WERI-Rb-1 (cell line): ENCODE data around the gene TRIO.

Experiments used
- DNase-seq: peaks from one replicate; pipeline ENCODE4 v3.0.0-alpha.2; 2020
- H3K27ac ChIP-seq: fragments of 250-450 bp; sonication (Bioruptor Pico); 2 replicates; pipeline ENCODE4 v1.5.1; 2020; ENCODE audit warnings: mild to moderate bottlenecking, moderate library complexity
- H3K27me3 ChIP-seq: fragments of 250-450 bp; sonication (Bioruptor Pico); 2 replicates; pipeline ENCODE4 v1.5.1; 2021; ENCODE audit warnings: mild to moderate bottlenecking, low read depth, moderate library complexity; ENCODE audit not compliant: insufficient read depth, severe bottlenecking
- H3K36me3 ChIP-seq: fragments of 250-450 bp; sonication (Bioruptor Pico); 2 replicates; pipeline ENCODE4 v1.5.1; 2020; ENCODE audit warnings: mild to moderate bottlenecking, moderate library complexity
- H3K4me3 ChIP-seq: 2 replicates; pipeline ENCODE4 v1.5.1; 2011; ENCODE audit warnings: low read depth, mild to moderate bottlenecking, control low read depth, low read length
- H3K9me3 ChIP-seq: fragments of 250-450 bp; sonication (Bioruptor Pico); 2 replicates; pipeline ENCODE4 v1.5.1; 2021; ENCODE audit warnings: mild to moderate bottlenecking, moderate library complexity; ENCODE audit not compliant: severe bottlenecking
- TF ChIP-seq, protein P1 (sequence below): IDR thresholded peaks from 2 replicates; pipeline ENCODE4 v1.5.1; 2011; ENCODE audit warnings: low read depth, mild to moderate bottlenecking, control low read depth, inconsistent platforms, low read length

The TRIO gene

GRCh38 chr5:14173377-14174229 lies 30.5 kb downstream of the TRIO start:
- TF ChIP-seq, protein P1, sequence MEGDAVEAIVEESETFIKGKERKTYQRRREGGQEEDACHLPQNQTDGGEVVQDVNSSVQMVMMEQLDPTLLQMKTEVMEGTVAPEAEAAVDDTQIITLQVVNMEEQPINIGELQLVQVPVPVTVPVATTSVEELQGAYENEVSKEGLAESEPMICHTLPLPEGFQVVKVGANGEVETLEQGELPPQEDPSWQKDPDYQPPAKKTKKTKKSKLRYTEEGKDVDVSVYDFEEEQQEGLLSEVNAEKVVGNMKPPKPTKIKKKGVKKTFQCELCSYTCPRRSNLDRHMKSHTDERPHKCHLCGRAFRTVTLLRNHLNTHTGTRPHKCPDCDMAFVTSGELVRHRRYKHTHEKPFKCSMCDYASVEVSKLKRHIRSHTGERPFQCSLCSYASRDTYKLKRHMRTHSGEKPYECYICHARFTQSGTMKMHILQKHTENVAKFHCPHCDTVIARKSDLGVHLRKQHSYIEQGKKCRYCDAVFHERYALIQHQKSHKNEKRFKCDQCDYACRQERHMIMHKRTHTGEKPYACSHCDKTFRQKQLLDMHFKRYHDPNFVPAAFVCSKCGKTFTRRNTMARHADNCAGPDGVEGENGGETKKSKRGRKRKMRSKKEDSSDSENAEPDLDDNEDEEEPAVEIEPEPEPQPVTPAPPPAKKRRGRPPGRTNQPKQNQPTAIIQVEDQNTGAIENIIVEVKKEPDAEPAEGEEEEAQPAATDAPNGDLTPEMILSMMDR: no peak
- Histone ChIP-seq H3K9me3 (no peaks in the 10 kb centered on the region), H3K27me3 (no peaks in the 10 kb centered on the region), H3K4me3 (peak overlapping the region; percentile 39), H3K36me3 (no peaks in the 10 kb centered on the region), H3K27ac (peak overlapping the region; percentile 43)
- DNase-seq: peak; percentile 83

GRCh38 chr5:14174230-14174636 lies 31.1 kb downstream of the TRIO start:
- Histone ChIP-seq H3K27me3 (no peaks in the 10 kb centered on the region), H3K27ac (peak overlapping the region; percentile 43)

DNA sequence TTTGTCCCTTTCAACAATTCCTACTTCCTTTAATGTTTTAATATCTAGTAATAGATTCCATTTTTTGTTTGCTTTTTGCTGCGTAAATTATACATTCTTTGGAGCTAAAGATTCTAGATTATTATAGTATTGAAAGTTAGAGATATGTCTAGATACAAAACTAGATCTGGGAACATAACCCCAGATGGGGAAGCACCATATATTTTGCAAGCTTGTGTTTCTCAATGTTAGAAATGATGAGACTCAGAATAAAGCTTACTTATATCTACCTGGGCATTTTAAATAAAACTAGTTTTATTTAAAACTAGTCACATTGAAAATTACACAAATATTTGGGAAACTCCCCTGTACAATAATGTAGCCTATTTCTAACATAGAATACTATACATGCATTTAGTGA lies 32.2 kb downstream of the TRIO start:
- Histone ChIP-seq H3K27ac (no peak overlapping the region), H3K4me3 (no peak overlapping the region), H3K27me3 (no peaks in the 10 kb centered on the region), H3K36me3 (no peaks in the 10 kb centered on the region), H3K9me3 (no peaks in the 10 kb centered on the region)
- DNase-seq: no peak
- TF ChIP-seq, protein P1: no peak

More at GRCh38 chr5:14174230-14174636, 31.1 kb downstream of the TRIO start:
- no peaks in the 10 kb centered on the region for H3K9me3 ChIP-seq
- TF ChIP-seq, protein P1: no peak
- DNase-seq: peak; percentile 84
- no peaks in the 10 kb centered on the region for H3K36me3 ChIP-seq
- peak overlapping the region; percentile 39 for H3K4me3 ChIP-seq

- Histone ChIP-seq H3K27me3 (no peaks in the 10 kb centered on the region), H3K27ac (no peak overlapping the region), H3K4me3 (no peak overlapping the region), H3K9me3 (no peaks in the 10 kb centered on the region), H3K36me3 (no peaks in the 10 kb centered on the region)
- DNase-seq: no peak
- TF ChIP-seq, protein P1: no peak
Measured at GRCh38 chr5:14176888-14177287, 33.7 kb downstream of the TRIO start.

GRCh38 chr5:14177634-14178033 lies 34.5 kb downstream of the TRIO start:
- Histone ChIP-seq H3K27ac (no peak overlapping the region), H3K36me3 (no peaks in the 10 kb centered on the region), H3K9me3 (no peaks in the 10 kb centered on the region), H3K4me3 (no peak overlapping the region), H3K27me3 (no peaks in the 10 kb centered on the region)
- DNase-seq: no peak
- TF ChIP-seq, protein P1: no peak
